ENCODE data around the gene SOX5. TPM values are rescaled to one million over a fixed set of nuclear protein-coding genes. Genes with fewer than 3 reads are reported as not detected.

SOX5 gene
- total RNA-seq, 1 experiment from 2014 or later = 0.52 TPM

DNA sequence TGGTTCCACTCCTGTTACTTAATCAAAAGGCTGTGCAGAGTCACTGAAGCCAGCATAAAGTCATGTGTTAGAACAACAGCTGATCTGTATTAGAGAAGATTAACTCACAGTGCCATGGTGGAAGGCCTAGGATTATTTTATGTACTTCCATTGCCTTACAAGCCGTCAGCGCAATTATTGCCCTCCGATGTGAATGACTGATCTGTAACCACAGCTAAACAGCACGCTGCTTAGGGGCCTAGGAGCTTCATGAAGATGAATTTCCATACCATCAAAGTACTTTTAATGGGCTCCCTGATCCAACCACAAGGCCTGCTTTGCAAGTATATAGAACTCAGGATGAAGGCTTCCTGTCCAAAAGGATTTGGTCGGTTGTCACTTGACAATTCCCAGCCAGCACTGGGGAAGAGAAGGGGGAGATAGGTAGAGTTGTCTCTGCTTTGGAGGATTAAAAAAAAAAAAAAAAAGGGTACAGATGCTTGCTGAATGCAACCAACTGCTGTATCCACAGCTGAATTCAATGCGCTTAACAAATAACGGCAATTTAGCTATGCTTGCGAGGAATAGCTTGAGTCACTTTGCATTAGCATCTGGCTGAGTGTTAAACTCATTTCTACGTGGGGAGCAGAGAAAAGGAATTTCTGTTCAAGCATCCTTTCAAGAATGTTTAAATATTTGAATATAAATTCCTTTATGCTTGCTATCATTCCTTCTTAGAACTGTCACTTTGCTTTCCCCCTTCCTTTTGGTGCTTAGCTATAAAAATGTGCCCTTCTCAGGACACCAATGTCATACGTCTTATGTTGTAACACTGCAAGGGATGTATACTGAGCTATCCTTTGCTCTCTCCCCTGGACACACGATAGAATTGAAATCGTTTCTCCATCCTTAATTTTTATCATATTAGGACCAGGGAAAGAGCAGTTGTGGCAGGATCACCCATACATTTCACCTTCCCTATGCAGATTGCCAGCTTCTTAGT, 387.8 kb downstream of the SOX5 start:
- Histone ChIP-seq H3K79me2 (ENCODE audit: insufficient read depth, low read length) (no peaks in the 10 kb centered on the region), H4K20me1 (ENCODE audit: insufficient read depth) (no peaks in the 10 kb centered on the region), H3K9me2 (ENCODE audit: insufficient read depth) (no peaks in the 10 kb centered on the region), H3K27me3 (ENCODE audit: insufficient read depth, low read length) (no peaks in the 10 kb centered on the region), H3K4me1 (ENCODE audit: control insufficient read depth in 1 of 2, insufficient read depth in 2 of 2, low read length in 2 of 2) (no peaks in the 10 kb centered on the region), H3K9ac (ENCODE audit: low read length) (no peak overlapping the region), H3K4me2 (ENCODE audit: low read length) (no peak overlapping the region), H2AFZ (ENCODE audit: low read depth, low read length, poor library complexity, severe bottlenecking) (no peak overlapping the region), H3K4me3 (replicated peaks in 1 of 2; ENCODE audit: low read depth in 1 of 2, low read length in 2 of 2) (no peak overlapping the region), H3K9me3 (ENCODE audit: control insufficient read depth in 1 of 2, insufficient read depth in 1 of 2, low read depth in 1 of 2, low read length in 2 of 2) (peaks cover 11 to 31% of the 10 kb centered on the region in 2 experiments; a peak in 3 of 4 replicates), H3K36me3 (ENCODE audit: control insufficient read depth in 1 of 2, insufficient read depth in 2 of 2, low read length in 2 of 2) (no peaks in the 10 kb centered on the region), H3K27ac (ENCODE audit: low read depth, low read length) (no peak overlapping the region)
- intact Hi-C loops (cut with micrococcal nuclease) = no loop called here
- RAD21 ChIA-PET (ENCODE audit: low non-redundant PET in 1 of 2, low total read pairs in 2 of 2, uncharacterized antibody in 2 of 2, unreplicated experiment in 2 of 2) = no interaction called here
- TF ChIP-seq RAD21 (IDR thresholded peaks at IDR 0.05; ENCODE audit: low read depth) (no peak), EGR1 (IDR thresholded peaks at IDR 0.05; ENCODE audit: low read depth) (no peak), TCF7L2 (IDR thresholded peaks at IDR 0.05; ENCODE audit: borderline replicate concordance, extremely low read depth, insufficient read depth, insufficient read length) (no peak), POLR2A (IDR thresholded peaks at IDR 0.05; ENCODE audit: borderline replicate concordance, extremely low read depth, insufficient read depth, insufficient read length) (no peak), ELF1 (IDR thresholded peaks at IDR 0.05; ENCODE audit: borderline replicate concordance, low read depth) (no peak), YY1 (IDR thresholded peaks at IDR 0.05; ENCODE audit: extremely low read depth, insufficient replicate concordance, low read depth, low read length) (no peak), SP1 (IDR thresholded peaks at IDR 0.05; ENCODE audit: low read depth) (no peak), SIN3A (IDR thresholded peaks at IDR 0.05; ENCODE audit: low read depth) (no peak), FOSL1 (IDR thresholded peaks at IDR 0.05; ENCODE audit: low read depth) (no peak), CBX3 (IDR thresholded peaks at IDR 0.05; ENCODE audit: low read depth) (no peak)
- TF ChIP-seq, protein P1, sequence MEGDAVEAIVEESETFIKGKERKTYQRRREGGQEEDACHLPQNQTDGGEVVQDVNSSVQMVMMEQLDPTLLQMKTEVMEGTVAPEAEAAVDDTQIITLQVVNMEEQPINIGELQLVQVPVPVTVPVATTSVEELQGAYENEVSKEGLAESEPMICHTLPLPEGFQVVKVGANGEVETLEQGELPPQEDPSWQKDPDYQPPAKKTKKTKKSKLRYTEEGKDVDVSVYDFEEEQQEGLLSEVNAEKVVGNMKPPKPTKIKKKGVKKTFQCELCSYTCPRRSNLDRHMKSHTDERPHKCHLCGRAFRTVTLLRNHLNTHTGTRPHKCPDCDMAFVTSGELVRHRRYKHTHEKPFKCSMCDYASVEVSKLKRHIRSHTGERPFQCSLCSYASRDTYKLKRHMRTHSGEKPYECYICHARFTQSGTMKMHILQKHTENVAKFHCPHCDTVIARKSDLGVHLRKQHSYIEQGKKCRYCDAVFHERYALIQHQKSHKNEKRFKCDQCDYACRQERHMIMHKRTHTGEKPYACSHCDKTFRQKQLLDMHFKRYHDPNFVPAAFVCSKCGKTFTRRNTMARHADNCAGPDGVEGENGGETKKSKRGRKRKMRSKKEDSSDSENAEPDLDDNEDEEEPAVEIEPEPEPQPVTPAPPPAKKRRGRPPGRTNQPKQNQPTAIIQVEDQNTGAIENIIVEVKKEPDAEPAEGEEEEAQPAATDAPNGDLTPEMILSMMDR (IDR thresholded peaks at IDR 0.05 in 2 of 3, conservative IDR thresholded peaks at IDR 0.05 in 1 of 3; ENCODE audit: borderline replicate concordance in 1 of 3, insufficient read depth in 1 of 3, low read depth in 2 of 3, low read length in 2 of 3) = no peak
- TF ChIP-seq, protein P2, sequence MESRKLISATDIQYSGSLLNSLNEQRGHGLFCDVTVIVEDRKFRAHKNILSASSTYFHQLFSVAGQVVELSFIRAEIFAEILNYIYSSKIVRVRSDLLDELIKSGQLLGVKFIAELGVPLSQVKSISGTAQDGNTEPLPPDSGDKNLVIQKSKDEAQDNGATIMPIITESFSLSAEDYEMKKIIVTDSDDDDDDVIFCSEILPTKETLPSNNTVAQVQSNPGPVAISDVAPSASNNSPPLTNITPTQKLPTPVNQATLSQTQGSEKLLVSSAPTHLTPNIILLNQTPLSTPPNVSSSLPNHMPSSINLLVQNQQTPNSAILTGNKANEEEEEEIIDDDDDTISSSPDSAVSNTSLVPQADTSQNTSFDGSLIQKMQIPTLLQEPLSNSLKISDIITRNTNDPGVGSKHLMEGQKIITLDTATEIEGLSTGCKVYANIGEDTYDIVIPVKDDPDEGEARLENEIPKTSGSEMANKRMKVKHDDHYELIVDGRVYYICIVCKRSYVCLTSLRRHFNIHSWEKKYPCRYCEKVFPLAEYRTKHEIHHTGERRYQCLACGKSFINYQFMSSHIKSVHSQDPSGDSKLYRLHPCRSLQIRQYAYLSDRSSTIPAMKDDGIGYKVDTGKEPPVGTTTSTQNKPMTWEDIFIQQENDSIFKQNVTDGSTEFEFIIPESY (IDR thresholded peaks at IDR 0.05; ENCODE audit: extremely low read depth, insufficient replicate concordance, low read length) = no peak
- ATAC-seq = no peak
- CTCF ChIA-PET = no interaction called here
- no peak for DNase-seq (ENCODE audit: low read depth, low spot score)
- POLR2A ChIA-PET = no interaction called here
- BruUV-seq (replicated peaks) = no TSS peak
